AG20443 (cell line): Measurements from ENCODE around the gene KCNH4.
A peak's percentile ranks its signal among the peaks of the same experiment; 100 is the strongest.

Experiments used
- DNase-seq: peaks from one replicate; pipeline ENCODE4 v3.0.0; 2012; ENCODE audit warnings: low spot score, mixed read lengths

The KCNH4 gene

GRCh38 chr17:42117397-42118125, 63.4 kb downstream of the KCNH4 start:
- DNase-seq: no peak

GRCh38 chr17:42116705-42117396, 64.1 kb downstream of the KCNH4 start:
- peak; percentile 82 for DNase-seq

DNA sequence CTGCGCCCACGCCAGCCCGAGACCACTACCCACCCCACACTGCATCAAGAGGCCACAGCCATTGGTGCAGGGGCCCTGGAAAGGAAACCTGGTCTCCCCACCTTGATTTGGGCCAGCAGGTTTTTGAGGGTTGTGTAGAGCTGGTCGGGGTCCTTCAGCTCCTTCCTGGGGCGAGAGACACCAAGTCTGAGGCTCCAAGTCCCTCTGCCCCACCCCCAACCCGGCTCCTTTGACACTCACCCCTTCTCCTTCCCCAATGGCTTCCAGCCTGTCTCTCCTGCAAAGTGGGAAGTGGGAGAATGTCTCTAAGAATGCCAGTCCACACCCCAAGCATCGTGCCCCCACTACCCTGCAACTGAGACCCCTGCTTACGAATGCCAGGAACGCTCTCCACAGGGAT, 66.8 kb downstream of the KCNH4 start:
- no peak for DNase-seq

DNA sequence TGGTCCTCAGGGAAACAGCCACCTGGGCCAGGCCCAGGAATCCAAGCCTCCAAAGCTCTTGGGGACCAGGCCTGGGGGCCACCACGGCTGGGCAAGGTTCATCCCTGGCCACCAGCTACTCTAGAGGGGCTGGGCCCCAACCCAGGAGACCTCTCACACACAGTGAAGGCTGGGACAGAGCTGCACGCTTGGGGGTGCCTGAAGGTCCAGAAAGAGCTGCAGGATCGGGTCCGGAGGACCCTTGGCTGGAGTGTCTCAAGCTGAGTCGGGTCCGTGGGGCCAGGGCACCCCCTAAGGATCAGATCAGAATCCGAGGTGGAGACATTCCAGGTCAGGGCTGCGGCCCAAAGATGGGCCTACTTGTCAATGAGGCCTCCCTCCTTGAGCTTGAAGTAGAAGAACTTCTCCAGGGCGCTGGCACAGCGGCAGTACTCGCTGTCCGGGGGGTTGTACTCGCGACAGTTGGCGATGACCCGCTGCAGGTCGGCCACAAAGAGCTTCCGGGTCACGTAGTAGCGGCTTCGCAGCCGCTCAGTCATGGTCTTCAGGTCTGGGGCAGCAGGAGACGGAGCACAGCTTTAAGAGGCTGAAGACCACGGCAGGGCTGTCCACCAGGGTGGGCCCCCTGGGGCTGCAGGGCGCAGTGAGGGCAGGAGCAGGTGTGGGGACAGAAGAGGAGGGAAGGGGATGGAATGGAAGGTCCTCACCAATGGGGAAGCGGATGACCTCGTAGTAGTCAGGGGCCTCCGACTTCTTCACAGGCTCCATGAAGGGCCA, 67.5 kb downstream of the KCNH4 start:
- DNase-seq: no peak

- peak; percentile 93 for DNase-seq
Measured at GRCh38 chr17:42112552-42113176, 68.3 kb downstream of the KCNH4 start, which contains the start of gene DHX58. DHX58 (minus strand) TSS chr17:42112714; CDS start chr17:42111892, 822 bp downstream.

DNA sequence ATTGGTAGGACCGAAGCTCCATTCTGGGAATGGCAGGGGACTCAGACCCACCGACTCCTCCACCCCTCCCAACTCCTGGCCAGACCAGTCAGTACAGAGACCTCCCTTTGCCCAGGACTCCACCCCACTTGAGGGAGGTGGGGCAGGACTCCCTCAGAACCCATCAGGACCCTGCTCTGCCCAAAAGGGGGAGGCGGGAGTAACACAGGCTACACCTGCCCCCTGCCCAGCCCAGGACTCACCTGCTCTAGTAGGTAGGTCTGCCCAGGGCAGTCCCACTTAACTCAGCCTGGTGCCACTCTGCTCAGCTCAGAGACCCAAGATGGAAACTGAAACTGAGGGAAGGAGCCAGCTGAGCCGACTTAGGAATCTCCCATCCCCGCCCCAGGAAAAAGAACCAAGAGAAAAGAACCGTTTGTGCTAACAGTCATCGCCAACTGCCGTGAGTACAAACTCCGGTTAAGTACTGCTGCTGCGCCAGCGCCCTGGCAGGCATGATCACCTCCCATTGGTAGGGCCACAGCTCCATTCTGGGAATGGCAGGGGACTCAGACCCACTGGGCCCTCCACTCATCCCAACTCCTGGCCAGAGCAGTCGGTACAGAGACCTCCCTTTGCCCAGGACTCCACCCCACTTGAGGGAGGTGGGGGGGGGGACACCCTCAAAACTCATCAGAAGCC, 68.9 kb downstream of the KCNH4 start:
- peak; percentile 66 for DNase-seq

- DNase-seq: no peak
Measured at GRCh38 chr17:42111265-42111636, 69.7 kb downstream of the KCNH4 start.

DNA sequence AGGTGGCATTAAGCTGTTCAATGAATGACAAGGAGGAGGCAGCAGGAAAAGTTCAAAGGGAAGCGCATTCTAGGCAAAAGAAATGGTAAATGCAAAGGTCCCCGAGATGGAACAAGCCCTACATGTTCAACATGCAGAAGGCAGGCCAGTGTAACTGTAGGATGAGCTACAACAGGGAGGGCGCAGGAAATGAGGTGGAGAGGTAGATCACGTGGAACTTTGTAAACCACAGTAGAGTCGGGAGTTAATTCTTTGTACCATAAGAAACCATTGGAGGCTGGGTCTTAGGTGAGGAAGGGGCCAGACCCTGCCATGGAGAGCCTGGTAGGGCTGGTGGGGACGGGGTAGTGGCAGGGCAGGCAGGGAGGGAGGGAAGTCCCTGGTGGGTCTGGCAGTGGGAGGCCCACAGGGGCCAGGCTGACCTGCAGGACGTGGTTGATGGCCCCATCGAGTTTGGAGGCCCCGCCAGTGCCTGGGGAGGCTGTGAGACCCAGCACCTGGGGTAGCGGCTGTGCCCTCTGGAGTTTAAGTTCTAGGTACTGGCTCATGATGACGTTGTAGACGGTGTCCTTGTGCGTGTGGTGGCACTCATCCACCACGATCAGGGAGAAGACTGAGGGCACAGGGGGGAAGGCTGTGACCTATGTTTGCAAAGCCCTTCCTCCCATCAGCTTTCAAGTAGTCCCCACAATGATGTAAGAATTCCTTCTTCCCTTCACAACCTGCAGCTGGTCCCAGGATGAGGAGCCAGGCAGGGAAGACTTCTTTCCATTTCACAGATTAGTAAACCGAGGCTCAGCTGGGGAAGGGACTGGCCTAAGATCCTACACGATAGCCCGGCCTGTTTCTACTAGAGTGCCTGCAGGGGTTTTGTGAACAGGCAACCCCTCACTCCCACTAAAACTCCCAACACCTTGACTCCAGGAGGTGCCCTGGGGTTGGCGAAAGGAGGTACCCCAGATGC, 70.4 kb downstream of the KCNH4 start:
- no peak for DNase-seq

DNA sequence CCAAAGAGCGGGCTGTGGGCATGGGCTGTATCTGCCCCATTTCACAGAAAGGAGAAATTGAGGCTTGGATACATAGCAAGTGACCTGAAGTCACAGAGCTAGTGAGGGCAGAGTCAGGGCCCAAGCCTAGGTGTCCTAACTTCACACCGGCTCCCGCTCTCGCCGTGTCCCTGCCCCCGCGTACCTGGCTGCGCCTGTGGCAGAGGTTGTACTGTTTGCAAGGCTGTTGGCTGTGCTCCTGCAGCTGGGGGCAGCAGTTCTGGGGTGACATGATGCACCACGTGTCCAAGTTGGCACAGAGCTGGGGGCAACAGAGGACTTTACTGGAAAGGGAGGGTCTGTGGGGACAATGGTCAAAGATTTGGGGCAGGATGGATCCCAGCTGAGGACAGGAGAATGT, 71.9 kb downstream of the KCNH4 start:
- DNase-seq: no peak

DNA sequence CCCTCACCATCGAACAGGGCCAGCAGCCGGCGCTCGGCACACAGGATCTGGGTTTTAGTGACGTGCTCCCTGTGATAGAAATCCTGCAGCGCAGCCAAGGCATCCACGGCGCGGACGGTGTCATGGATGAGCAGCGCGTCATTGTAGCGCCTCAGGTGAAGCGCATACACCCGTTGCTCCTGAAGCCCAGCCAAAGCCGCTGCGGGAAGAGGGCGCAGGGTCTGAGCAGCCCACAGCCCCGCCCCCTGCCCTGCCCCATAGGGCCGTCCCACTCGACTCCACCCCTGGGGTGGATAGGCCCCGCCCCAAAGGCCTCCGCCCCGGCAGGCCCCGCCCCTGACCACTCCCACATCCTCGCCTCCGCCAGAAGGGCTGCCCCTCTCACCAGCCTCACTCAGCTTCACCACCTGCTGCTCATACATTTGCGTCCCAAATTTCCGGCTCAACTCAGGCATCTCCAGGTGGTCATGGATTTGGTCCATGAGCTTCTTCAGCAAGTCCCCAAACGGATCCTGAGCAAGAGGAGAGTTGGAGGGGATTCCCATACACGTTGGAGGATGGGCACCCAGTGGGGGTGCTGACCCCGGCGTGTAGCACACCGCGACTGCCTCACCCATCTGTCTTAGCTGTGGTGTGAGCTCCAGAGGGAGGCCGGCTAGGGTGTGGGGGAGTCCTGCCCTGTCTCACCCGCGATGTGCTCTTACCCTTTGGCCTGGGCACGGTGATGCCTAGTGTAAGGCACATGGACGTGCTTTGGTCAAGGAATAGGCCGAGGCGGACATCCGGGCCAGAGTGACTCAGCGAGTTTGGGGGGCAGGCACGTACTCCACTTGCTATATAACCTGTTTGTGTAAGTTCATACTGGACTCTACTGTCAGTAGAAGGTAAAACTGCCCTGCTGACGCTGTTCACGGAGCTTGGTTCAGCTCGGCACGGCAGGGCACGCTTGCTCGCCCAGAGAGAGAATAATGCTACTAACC, 73.1 kb downstream of the KCNH4 start:
- peak; percentile 81 for DNase-seq

GRCh38 chr17:42107124-42107523, 73.8 kb downstream of the KCNH4 start:
- no peak for DNase-seq
